Measurements from ENCODE around the gene AHRR.

DNA sequence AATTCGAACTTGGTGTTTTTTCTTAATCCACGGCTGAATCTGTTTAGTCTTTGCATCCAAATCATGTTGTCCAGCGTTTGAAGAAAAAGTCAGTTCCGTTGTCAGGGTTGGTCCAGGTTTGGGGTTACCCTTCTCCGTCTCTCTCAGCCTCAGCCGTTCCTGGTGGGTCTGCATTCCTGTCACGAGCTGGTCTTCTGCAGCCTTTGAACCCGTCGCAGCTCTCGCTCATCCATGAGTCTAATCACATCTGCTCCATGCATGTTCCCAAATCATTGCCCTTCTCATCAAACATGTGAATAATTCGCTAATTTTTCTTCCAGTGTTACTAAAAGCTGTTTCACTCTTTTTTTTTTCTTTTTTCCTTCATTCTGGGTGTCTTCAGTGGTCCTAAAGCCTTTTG lies 82.5 kb downstream of the AHRR start:
- no peak for TF ChIP-seq EP300 (IDR thresholded peaks at IDR 0.05)
- TF ChIP-seq CTCF (IDR thresholded peaks at IDR 0.05) = no peak
- no peak for TF ChIP-seq POLR2AphosphoS5 (IDR thresholded peaks at IDR 0.05)
- TF ChIP-seq POLR2A (IDR thresholded peaks at IDR 0.05) = no peak

All from stomach (tissue), 4 donors.